Measurements from ENCODE around the gene IMPDH2.

IMPDH2 gene

DNA sequence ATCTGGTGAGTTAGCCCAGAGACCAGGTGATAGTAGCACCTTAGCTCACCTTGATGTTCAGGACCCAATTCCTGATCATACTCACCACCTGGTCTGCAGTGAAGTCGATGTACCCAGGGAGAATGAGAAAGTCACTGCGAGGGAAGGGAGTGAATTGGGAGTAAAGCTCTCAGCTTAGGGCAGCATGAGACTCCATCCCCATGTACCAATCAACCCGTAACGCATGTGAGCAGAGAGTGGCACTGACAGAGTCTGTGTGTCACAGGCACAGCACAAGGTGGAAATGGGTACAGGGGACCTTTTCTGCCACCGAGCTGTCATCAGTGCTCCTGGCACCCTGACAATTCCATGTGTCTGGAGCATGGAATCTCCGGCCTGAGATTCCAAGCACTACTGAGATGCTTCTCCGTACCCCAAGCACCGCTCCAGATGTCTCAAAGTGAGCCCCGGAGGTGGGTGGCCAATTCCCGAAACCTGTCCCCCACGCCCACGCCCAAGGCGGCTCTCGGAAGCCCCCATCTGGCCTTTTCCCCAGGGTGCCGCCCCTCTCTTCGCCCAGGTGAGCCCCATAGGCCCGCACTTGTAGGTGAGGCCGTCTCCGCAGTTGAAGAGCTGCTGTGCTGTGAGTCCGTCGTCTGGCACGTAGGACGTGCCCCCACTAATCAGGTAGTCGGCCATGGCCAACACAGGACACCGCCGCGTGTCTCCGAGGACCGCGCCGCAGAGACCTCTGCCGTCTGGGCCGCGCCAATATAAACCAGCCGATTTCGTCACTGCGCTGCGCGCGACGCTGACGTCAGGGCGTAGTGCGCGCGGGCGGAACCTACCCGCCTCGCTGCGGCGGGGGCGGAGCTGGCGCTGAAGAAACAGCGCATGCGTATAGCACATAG lies at the start of gene IMPDH2:
Gene IMPDH2 (minus strand): TSS at position 726 of the 890 bp plus-strand sequence. CDS start 48 bp downstream, at position 678.
- peak within 1 kb of the TSS; percentile 99 for H3K9ac ChIP-seq (ENCODE audit: low read length)
- peak within 1 kb of the TSS; percentile 92 for H3K27ac ChIP-seq (ENCODE audit: low read depth, low read length)
- peaks cover 49% of the 10 kb centered on the region for H3K36me3 ChIP-seq (ENCODE audit: control insufficient read depth, insufficient read depth, low read length)
- peaks cover 7% of the 10 kb centered on the region for H3K4me1 ChIP-seq (ENCODE audit: control insufficient read depth, insufficient read depth, low read length)
- peak within 1 kb of the TSS; percentile 95 for H3K4me3 ChIP-seq (ENCODE audit: low read length)
- no peaks in the 10 kb centered on the region for H3K27me3 ChIP-seq (ENCODE audit: control insufficient read depth, insufficient read depth, low read length)

DNA sequence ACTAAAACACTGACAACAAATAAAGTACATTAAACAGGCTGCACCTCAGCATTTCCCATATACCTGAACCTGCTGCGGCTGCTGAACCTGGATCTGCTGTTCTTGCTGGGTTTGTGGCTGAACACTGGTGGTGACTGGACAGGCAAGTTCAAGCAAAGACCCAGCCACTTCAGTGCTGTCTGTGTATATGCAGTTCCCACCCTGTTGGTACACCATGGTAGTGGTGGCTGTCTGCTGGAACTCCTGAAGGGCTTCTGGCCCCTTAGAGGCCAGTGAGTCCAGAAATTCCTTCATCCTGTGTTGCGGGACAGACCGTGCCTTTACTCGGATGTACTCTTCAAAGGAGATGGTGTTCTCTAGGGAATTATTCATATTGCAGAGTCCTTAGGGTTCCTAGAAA lies 47.4 kb upstream of the IMPDH2 start:
- Histone ChIP-seq H3K27me3 (ENCODE audit: control insufficient read depth, insufficient read depth, low read length) (no peaks in the 10 kb centered on the region), H3K36me3 (ENCODE audit: control insufficient read depth, insufficient read depth, low read length) (peaks cover 15% of the 10 kb centered on the region), H3K4me1 (ENCODE audit: control insufficient read depth, insufficient read depth, low read length) (no peaks in the 10 kb centered on the region)

DNA sequence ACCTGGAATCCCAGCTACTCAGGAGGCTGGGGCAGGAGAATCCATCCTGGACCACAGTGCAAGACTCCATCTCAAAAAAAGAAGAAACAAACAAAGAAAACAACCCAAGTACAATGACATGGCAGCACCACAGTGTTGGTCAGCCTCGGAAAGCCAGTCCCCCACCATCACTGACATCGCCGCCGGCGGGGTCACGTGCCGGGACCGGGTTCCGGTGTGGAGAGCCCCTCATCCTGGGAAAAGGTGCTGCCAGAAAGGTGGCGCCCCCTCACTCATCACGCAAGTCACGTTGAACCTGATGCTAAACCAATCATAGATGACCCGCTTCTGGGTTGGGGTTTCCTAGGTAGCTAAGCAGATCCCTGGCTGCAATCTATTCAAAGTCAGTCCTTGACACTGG lies 46.9 kb upstream of the IMPDH2 start:
- Histone ChIP-seq H3K4me3 (ENCODE audit: low read length) (no peak overlapping the region), H3K27me3 (ENCODE audit: control insufficient read depth, insufficient read depth, low read length) (no peaks in the 10 kb centered on the region), H3K27ac (ENCODE audit: low read depth, low read length) (no peak overlapping the region), H3K4me1 (ENCODE audit: control insufficient read depth, insufficient read depth, low read length) (no peaks in the 10 kb centered on the region), H3K9ac (ENCODE audit: low read length) (no peak overlapping the region), H3K36me3 (ENCODE audit: control insufficient read depth, insufficient read depth, low read length) (peaks cover 15% of the 10 kb centered on the region)

More for the DNA sequence above, 47.4 kb upstream of the IMPDH2 start:
- Histone ChIP-seq H3K9ac (ENCODE audit: low read length) (no peak overlapping the region), H3K4me3 (ENCODE audit: low read length) (no peak overlapping the region), H3K27ac (ENCODE audit: low read depth, low read length) (no peak overlapping the region)

DNA sequence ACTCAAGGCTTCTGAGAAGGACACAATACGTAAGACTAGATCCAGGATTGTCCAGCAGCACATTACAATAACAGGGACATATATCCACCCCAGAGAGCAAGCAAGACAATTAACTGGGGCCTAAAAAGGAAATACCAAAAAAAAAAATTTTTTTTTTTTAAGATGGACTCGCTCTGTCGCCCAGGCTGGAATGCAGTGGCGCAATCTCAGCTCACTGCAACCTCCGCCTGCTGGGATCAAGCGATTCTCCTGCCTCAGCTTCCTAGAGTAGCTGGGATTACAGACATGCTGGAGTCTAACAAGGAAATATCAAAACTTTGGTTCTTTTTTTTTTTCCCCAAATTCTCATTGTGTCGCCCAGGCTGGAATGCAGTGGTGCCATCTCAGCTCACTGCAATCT lies 28.8 kb upstream of the IMPDH2 start:
- Histone ChIP-seq H3K36me3 (ENCODE audit: control insufficient read depth, insufficient read depth, low read length) (peaks cover 18% of the 10 kb centered on the region), H3K27me3 (ENCODE audit: control insufficient read depth, insufficient read depth, low read length) (no peaks in the 10 kb centered on the region), H3K4me1 (ENCODE audit: control insufficient read depth, insufficient read depth, low read length) (no peaks in the 10 kb centered on the region), H3K4me3 (ENCODE audit: low read length) (no peak overlapping the region), H3K27ac (ENCODE audit: low read depth, low read length) (no peak overlapping the region), H3K9ac (ENCODE audit: low read length) (no peak overlapping the region)

DNA sequence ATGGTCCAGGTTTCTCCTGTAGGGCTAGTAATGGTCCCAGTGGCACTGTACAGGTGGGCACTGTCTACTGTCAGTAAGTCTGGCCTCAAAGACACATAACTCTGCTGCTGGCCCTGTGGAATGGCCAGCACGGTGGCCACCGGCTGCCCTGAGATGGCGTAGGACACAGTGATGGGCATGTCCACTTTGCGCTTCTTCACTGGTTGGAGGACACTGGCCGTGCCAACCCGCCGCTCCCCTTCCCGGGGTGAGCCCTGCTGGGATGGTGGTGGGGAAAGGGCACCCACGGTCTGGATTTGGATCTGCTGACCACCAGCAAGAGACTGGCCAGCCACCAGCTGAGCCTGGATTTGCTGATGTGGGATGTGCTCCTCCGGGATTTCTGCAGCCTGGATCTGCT lies 28.1 kb upstream of the IMPDH2 start:
- Histone ChIP-seq H3K9ac (ENCODE audit: low read length) (no peak overlapping the region), H3K36me3 (ENCODE audit: control insufficient read depth, insufficient read depth, low read length) (peaks cover 19% of the 10 kb centered on the region), H3K4me3 (ENCODE audit: low read length) (no peak overlapping the region), H3K27ac (ENCODE audit: low read depth, low read length) (no peak overlapping the region), H3K4me1 (ENCODE audit: control insufficient read depth, insufficient read depth, low read length) (no peaks in the 10 kb centered on the region), H3K27me3 (ENCODE audit: control insufficient read depth, insufficient read depth, low read length) (no peaks in the 10 kb centered on the region)

DNA sequence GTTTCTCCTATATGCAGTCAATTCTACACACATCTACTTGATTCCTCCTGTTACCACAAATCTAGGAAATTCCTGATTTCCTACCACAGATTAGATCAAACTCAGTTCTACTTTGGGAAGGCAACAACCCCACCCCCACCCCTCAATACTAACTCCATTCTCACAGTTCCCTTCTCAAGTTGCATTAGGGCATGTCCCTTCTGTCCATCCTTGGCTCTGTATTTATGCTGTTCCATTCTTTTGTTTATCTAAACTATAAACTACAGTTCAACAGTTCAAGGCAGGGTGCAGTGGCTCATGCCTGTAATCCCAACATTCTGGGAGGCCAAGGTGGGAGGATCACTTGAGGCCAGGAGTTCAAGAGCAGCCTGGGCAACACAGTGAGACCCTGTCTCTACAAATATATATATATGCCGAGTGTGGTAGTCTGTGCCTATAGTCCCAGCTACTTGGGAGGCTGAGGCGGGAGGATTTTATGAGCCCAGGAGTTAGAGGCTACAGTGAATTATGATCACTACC lies 25.2 kb upstream of the IMPDH2 start:
- Histone ChIP-seq H3K9ac (ENCODE audit: low read length) (no peak overlapping the region), H3K27me3 (ENCODE audit: control insufficient read depth, insufficient read depth, low read length) (no peaks in the 10 kb centered on the region), H3K27ac (ENCODE audit: low read depth, low read length) (no peak overlapping the region), H3K36me3 (ENCODE audit: control insufficient read depth, insufficient read depth, low read length) (peaks cover 24% of the 10 kb centered on the region), H3K4me3 (ENCODE audit: low read length) (no peak overlapping the region), H3K4me1 (ENCODE audit: control insufficient read depth, insufficient read depth, low read length) (no peaks in the 10 kb centered on the region)

DNA sequence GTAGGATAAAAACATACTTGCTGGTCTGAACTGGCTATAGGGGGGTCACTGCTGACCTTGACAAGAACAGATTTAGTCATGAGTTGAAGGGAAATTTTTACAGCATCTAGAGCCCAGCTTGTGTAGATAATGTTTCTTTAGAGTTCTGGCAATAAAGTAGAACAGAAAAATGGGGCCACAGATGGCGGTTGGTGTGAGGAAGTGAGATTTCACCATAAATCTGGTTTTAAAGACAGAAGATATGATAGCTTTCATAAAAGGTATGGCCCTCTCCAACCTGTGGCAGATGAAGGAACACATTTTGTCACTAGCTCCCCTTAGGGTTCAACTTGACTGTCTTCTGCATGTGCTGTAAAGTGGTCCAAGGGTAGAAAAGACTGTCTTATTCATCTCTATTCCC lies 24.3 kb upstream of the IMPDH2 start:
- Histone ChIP-seq H3K27me3 (ENCODE audit: control insufficient read depth, insufficient read depth, low read length) (no peaks in the 10 kb centered on the region), H3K27ac (ENCODE audit: low read depth, low read length) (no peak overlapping the region), H3K4me1 (ENCODE audit: control insufficient read depth, insufficient read depth, low read length) (no peaks in the 10 kb centered on the region), H3K4me3 (ENCODE audit: low read length) (no peak overlapping the region), H3K36me3 (ENCODE audit: control insufficient read depth, insufficient read depth, low read length) (peaks cover 24% of the 10 kb centered on the region), H3K9ac (ENCODE audit: low read length) (no peak overlapping the region)

DNA sequence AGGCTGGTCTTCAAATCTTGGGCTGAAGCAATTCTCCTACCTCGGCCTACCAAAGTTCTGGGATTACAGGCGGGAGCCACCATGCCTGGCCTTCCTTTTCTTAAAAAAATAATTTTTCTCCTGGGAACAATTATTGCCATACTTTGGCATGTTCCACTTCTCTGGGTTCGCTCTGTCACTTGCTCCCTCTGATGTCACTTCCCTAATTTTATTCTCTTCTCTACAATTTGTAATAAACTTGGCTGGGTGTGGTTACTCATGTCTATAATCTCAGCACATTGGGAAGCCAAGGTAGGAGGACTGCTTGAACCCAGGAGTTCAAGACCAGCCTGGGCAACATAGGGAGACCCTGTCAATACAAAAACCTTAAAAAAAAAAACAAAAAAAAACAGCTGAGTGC lies 6.1 kb upstream of the IMPDH2 start:
- Histone ChIP-seq H3K27me3 (ENCODE audit: control insufficient read depth, insufficient read depth, low read length) (no peaks in the 10 kb centered on the region), H3K36me3 (ENCODE audit: control insufficient read depth, insufficient read depth, low read length) (peaks cover 34% of the 10 kb centered on the region), H3K27ac (ENCODE audit: low read depth, low read length) (no peak overlapping the region), H3K9ac (ENCODE audit: low read length) (no peak overlapping the region), H3K4me3 (ENCODE audit: low read length) (no peak overlapping the region), H3K4me1 (ENCODE audit: control insufficient read depth, insufficient read depth, low read length) (no peaks in the 10 kb centered on the region)

DNA sequence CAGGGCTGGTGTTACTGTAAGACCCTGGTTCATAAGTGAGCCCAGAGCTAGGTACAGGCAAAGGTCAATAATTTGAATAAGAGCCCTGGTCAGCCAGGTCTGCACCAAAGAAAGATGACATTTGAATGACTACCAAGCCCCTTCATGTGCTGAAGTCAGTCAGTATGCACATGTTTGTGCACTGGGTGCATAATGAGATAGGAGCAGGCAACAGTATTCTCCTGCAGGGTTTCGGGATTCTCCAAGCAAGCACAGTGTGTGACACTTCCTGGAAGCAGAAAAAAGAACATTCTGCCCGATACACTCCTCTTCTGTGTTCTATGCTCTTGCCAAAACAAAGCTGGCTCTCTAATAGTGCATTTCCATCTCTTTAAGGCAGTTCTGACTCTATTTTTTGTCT lies 5.5 kb upstream of the IMPDH2 start:
- Histone ChIP-seq H3K9ac (ENCODE audit: low read length) (no peak overlapping the region), H3K4me1 (ENCODE audit: control insufficient read depth, insufficient read depth, low read length) (no peaks in the 10 kb centered on the region), H3K4me3 (ENCODE audit: low read length) (no peak overlapping the region), H3K27ac (ENCODE audit: low read depth, low read length) (no peak overlapping the region), H3K27me3 (ENCODE audit: control insufficient read depth, insufficient read depth, low read length) (no peaks in the 10 kb centered on the region), H3K36me3 (ENCODE audit: control insufficient read depth, insufficient read depth, low read length) (peaks cover 34% of the 10 kb centered on the region)

DNA sequence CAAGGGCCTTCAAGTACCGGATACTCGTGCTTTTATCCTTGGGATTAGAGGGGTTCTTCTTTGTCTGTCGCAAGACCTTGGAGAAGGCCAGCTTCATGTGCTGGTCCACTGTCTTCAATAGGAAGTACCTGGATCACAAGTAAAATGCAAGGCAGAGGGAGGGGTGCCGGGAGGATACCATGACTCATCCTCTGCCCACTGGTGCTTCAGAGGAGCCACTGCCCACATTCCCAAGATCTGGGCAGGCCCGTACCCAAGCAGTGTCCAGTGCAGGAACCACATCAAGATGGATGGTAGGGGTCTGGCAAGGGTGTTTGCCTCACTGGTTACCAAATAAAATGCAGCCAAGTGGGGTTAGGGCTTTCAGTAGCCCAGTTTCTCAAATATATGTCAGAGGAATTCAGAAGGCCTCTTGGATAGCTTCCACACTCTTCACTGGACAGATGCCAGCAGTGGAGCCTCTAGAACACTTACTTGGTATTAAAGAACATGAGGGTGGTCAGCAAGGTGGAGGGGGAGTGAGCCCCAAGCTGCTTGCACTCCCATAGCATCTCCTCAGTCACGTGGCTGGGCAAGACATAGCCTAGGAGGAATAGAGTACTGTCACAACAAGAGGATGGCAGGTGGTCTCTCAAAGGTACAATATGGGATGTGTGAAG lies 3.6 kb upstream of the IMPDH2 start:
- Histone ChIP-seq H3K9ac (ENCODE audit: low read length) (no peak overlapping the region), H3K36me3 (ENCODE audit: control insufficient read depth, insufficient read depth, low read length) (peaks cover 34% of the 10 kb centered on the region), H3K27ac (ENCODE audit: low read depth, low read length) (no peak overlapping the region)

DNA sequence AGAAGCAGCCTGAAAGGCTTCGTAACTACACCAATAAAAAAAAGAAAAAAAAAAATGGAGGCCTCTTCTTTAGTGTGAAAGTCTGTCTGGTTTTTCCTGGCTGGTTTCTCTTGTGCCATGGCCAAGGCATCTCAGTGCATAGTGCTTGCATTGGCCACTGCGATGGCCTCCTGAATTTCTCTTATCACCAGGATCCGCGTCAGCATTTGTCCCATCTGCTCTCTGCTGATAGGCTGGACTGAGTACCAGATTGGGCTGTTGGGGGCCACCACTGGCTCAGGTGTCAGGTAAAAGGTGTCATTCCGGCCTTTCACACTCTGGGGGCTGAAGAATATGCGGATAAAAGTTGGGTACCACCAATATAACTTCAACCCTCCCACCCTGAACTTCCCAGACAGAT lies 1.1 kb upstream of the IMPDH2 start:
- no peak overlapping the region for H3K9ac ChIP-seq (ENCODE audit: low read length)
- H3K27ac ChIP-seq (ENCODE audit: low read depth, low read length): no peak overlapping the region
- no peak overlapping the region for H3K4me3 ChIP-seq (ENCODE audit: low read length)
- peaks cover 7% of the 10 kb centered on the region for H3K4me1 ChIP-seq (ENCODE audit: control insufficient read depth, insufficient read depth, low read length)
- peaks cover 47% of the 10 kb centered on the region for H3K36me3 ChIP-seq (ENCODE audit: control insufficient read depth, insufficient read depth, low read length)
- H3K27me3 ChIP-seq (ENCODE audit: control insufficient read depth, insufficient read depth, low read length): no peaks in the 10 kb centered on the region

More for the DNA sequence above, 3.6 kb upstream of the IMPDH2 start:
- Histone ChIP-seq H3K4me1 (ENCODE audit: control insufficient read depth, insufficient read depth, low read length) (peaks cover 7% of the 10 kb centered on the region), H3K27me3 (ENCODE audit: control insufficient read depth, insufficient read depth, low read length) (no peaks in the 10 kb centered on the region), H3K4me3 (ENCODE audit: low read length) (no peak overlapping the region)

DNA sequence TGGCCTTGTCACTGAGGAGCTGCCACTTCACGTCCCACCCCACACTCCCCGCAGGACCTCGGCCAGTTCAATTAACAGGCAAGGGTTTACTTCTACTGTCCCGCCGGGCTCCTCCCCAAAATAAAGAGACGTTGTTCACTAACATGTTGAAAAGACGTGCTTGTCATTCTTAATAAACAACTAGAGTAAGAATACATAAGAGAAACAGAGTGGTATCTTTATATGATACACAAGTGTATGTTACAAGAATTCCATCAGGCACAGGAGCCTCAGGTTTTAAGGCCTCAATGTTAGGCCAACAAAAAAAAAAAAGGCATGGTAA lies 326 bp upstream of the IMPDH2 start:
- Histone ChIP-seq H3K4me3 (ENCODE audit: low read length) (peak overlapping the region; percentile 95), H3K9ac (ENCODE audit: low read length) (no peak overlapping the region), H3K27me3 (ENCODE audit: control insufficient read depth, insufficient read depth, low read length) (no peaks in the 10 kb centered on the region), H3K36me3 (ENCODE audit: control insufficient read depth, insufficient read depth, low read length) (peaks cover 48% of the 10 kb centered on the region), H3K4me1 (ENCODE audit: control insufficient read depth, insufficient read depth, low read length) (peaks cover 7% of the 10 kb centered on the region), H3K27ac (ENCODE audit: low read depth, low read length) (peak overlapping the region; percentile 92)

Data from rectal smooth muscle tissue (tissue), 1 donor.